GM13977 (cell line): ENCODE data around the gene NEAT1.

Experiments used
- DNase-seq: peaks from one replicate; pipeline ENCODE4 v3.0.0; 2012; ENCODE audit warnings: low spot score
- CTCF ChIP-seq: IDR thresholded peaks from 2 replicates; pipeline ENCODE4 v1.5.1; 2012; ENCODE audit warnings: mild to moderate bottlenecking, control low read depth; ENCODE audit not compliant: insufficient read depth; ENCODE audit errors: extremely low read depth, missing control alignments
- in situ Hi-C: fragments of 300-500 bp; cut with MboI; formaldehyde crosslinking; loops from one replicate; pipeline ENCODE4 v1.12.0; 2022; ENCODE audit warnings: low sequenced_read_pairs, low pct_unique_long_range_greater_than_20kb, mixed read lengths, inconsistent platforms; ENCODE audit not compliant: unreplicated experiment

NEAT1 gene

GRCh38 chr11:65431451-65432099 lies 9.0 kb downstream of the NEAT1 start:
- DNase-seq: no peak
- in situ Hi-C loops: loop anchor here (5.0 kb wide), 1 partner anchor 71 kb away; no protein-coding TSS in a partner anchor
- no peak for TF ChIP-seq CTCF

GRCh38 chr11:65432100-65432650 lies 9.6 kb downstream of the NEAT1 start:
- no peak for DNase-seq
- in situ Hi-C loops: loop anchor here (5.0 kb wide), 1 partner anchor 70 kb away; no protein-coding TSS in a partner anchor
- no peak for TF ChIP-seq CTCF

GRCh38 chr11:65432686-65433582 lies 10.3 kb downstream of the NEAT1 start:
- in situ Hi-C loops: loop anchor here (5.0 kb wide), 1 partner anchor 69 kb away; no protein-coding TSS in a partner anchor
- TF ChIP-seq CTCF: peak; percentile 45
- no peak for DNase-seq

GRCh38 chr11:65433657-65434056 lies 11.1 kb downstream of the NEAT1 start:
- no peak for DNase-seq
- in situ Hi-C loops: loop anchor here (5.0 kb wide), 1 partner anchor 69 kb away; no protein-coding TSS in a partner anchor
- no peak for TF ChIP-seq CTCF

GRCh38 chr11:65434057-65434666 lies 11.6 kb downstream of the NEAT1 start:
- no peak for DNase-seq
- no peak for TF ChIP-seq CTCF
- in situ Hi-C loops: loop anchor here (5.0 kb wide), 1 partner anchor 68 kb away; no protein-coding TSS in a partner anchor
